HG02840 (cell line): ENCODE measurements around the gene TANGO2.

Source experiments
- ATAC-seq: cut with Tn5 transposase; IDR thresholded peaks from one replicate; pipeline ENCODE4 v1.9.1; 2021; ENCODE audit warnings: mild to moderate bottlenecking, moderate library complexity, moderate number of reproducible peaks; ENCODE audit not compliant: unreplicated experiment, low FRiP score

TANGO2 gene

DNA sequence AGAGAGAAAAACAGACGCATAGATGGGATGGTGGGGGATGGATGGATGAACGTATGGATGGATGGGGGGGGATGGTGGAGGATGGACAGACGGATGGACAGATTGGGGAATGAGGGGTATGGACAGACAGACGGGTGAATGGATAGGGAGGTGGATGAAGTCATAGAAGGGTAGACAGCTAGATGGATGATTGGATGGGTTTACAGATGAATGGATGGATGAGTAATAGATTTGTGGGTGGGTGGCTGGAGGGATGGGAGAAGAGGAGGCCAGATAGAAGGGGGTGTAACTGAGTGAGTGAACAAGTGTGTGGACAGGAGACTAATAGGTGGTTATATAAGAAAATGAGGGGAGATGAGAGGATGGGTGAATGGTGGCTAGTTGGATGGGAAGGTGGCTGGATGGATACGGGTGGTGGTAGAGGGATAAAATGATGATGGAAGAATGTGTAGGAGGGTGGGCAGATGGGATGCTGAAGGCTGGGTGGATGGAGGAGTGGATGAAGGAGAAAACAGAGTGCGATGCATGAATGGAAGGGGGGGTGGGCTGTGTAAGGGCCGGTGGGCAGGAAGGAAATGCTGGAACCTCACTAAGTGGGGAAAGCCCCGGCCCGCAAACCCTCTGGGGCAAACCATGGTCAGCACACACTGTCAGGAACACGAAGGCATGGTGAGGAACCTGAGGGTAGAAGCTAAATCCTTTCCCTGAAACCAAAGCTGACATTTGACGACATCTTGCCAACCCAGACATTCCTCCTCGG lies 25.9 kb upstream of the TANGO2 start:
- ATAC-seq: no peak

DNA sequence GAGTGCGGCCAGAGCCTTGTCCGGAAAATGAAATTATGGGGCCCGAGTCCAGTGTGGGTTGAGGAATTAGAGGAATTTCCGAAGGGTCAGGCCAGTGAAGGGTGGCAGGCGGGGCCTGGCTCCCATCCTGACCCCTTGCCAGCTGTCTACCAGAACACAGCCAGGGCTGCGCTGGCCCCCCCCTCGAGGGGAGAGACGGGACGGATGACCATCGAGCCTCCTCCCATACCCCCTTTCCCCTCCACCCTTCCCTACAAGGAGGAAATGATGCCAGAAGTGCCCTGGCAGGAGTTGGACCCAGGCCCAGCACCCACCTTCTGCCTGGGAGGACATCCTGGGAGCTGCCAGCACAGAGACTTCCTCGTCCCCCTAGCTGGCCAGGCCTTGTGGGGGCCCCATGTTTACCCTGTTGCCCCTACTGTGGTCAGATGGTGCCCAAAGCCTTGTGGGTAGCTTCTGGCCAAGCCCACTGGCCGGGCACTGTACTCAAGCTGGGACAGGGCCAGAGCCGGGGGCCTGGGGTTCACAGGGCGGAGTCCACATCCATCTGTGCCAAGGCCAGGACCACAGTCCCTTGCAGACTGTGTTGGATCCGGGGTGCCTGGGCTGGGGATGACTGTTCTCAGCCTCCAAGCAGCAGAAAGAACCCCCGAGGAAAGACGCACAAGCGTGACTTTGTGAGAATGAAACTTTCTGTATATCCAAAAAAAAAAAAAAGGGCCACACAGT lies 25.1 kb upstream of the TANGO2 start:
- no peak for ATAC-seq

DNA sequence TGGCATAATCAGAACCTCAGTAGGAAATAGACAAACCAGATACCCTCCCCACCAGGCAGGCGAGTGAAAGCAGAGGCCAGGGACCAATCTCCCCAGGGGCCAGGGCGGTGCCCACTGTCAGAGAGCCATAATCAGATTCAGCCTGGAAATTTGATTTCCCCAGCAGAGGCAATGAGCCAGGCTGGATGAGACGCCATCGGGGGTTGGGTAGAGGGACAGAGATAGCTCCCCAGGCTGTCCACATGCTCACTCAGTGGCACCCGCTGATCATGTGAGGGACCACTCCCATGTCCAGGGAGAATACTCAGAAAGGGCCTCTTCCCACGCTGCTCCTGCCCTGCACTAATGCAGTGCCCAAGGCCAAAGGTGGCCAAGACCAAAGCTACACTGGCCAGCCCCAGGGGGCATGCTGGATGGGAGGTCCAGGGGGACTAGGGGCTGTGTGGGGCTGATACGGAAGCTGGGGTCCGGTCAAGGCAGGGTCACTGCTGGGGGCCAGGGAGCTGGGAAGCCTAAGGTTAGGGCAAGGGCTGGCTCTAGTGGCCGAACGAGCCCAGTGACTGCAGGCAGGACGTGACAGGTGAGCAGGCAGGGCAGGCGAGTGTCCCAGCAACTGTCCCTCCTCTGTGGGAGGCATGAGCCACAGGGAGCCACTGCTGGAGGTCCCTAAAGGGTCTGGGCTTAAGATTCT lies 24.1 kb upstream of the TANGO2 start:
- no peak for ATAC-seq

DNA sequence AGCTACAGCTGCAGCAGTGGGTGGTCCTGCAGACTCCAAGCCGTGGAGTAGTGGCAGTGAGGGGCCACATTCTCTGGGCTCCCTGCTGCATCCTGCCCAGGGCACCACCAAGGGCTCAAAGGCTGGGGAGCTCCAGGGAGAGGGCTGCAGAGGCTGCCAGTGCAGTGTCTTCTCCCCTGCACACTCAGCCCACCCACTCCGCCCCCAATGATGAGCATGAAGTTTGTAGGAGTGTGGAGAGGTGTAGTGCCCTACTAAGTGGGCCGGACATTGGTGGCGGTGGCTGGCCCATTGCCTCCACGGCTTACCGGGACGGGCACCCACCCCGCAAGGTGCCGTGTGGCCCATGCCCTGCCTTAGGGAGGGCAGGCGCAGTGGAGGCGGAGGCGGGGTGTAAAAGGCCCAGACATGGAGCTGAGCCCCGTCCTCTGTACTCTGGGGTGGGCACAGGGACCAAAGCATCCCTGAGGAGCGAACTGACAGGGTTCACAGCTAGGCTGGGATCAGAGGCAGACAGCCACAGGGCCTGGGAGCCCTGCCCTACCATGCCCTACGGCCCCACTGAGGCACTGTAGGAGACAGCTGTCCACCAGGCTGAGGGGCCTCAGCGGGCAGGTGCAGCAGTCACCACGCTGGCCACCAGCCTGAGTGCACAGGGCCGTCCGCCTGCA lies 23.2 kb upstream of the TANGO2 start:
- ATAC-seq: no peak

DNA sequence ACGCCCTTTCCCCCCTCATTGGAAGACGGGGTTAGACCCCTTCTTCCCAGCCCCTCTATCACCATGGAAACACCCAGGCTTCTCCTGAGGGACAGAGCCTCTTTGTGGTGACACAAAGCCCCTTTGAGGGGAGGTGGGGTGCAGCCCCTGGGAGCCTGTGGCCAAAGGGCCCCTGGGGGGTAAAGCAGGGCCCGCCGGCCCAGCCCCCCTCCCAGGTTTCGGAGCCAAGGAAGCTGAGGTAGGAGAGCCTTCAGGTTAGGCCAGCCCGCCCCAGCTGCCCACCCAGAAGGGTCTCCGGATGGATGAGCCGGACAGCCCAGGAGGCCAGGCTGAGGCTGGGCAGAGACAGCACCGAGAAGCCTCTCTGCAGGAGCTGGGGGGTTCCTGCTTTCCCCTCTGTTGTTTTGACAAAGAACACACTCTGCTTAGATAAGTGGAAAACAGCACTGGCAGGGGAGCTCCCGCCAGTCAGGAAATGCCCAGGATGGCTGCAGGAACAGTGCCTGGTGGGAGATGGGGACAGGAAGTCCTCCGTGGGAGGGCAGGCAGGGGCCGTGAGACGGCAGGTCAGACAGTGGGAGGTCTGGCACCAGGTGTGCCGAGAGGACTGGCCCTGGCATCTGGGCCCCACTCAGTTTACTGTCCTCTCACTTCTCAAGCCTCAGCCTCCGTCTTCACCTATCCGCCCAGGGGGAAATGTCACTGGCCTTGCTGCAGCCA lies 22.5 kb upstream of the TANGO2 start:
- no peak for ATAC-seq

DNA sequence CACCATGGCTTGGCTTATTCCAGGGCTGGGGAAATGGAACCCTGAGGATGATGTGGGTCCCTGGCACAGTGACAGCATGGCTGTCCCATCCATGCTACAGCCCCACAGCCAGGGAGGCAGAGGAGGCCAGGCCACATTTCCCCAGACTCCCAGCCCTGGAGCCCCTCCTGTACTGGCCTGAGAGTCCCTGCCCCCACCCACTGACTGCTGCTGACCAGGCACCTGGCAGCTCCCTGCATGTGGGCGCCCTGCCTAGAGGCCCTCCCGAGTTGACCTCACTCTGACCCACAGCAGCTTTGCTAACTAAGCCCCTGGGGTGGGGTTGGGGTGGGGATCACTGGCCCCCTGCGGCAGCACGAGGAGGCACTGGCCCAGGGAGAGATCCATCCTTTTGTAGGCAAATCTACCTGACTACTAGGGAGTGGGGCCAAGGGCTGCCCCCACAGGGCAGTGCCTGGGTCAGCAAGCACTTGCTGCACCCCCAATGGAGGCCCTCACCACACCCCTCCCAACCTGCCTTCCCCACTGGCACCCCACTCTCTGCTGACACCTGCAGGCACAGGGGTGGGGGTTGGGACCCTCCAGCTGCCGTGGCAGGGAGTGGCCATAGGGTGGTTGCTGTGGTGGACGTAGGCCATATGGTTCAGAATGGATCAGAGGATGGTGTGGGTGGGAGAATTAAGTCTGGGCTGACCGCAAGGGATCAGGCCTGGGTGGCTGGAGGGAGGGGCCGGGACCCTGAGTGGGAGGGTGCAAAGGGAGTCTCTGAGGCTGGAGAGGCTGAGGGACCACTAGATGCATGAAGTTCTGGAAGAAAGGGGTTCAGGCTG lies 21.7 kb upstream of the TANGO2 start:
- ATAC-seq: no peak

DNA sequence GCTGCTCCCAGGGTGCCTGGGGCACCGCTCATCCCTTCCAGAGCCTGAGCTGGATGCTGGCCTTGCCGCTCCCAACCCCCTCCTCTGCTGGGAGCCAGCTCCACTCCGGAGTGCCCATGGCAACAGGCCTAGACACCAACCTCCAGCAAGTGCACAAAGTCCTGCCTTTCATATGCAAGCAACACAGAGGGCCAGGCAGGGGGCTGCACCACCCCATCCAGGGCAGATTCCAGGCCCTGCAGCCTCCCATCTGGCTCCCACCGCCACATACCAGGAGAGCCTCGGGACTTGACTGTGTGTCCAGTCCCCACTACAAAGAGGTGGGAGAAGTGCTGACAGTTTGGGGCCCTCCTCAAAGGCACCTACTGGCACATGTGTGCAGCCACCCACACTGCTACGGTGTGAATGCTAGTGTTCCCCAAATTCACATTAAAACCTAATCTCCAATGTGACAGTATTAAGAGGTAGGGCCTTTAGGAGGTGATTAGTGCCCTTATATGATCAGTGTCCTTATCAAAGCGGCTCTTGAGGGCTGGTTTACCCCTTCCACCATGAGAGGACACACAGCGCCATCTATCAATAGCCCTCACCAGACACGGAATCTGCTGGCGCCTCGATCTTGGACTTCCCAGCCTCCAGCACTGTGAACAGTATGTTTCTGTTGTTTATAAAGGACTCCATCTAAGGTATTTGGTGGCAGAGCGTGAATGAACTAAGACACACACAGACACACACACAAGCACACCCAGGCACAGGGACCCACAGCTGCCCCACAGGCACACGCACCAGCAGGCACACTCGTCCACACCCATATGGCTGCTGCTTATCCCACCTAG lies 20.4 kb upstream of the TANGO2 start:
- ATAC-seq: no peak

DNA sequence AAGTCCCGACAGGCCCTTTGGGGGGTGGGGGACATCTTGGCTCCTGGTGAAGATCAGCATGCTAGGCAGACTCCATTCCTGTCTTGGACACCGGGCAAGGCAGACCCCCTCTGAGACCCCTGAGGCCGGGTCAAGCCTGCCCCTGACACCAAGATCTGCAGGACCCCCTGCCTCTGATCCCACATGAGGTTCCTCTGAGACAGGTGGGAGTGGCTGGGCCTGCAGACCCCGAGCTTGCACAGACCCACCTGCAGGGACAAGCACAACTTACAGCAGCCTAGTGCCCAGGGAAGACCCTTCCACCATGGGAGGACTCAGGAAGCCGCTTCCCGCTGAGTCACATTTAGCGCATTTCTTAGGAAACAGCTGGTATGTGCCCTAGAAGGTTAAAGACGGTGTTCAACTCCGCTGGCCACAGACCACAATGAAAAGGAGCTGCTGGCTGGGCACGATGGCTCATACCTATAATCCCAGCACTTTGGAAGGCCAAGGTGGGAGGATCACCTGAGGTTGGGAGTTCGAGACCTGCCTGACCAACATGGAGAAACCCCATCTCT lies 19.8 kb upstream of the TANGO2 start:
- no peak for ATAC-seq

DNA sequence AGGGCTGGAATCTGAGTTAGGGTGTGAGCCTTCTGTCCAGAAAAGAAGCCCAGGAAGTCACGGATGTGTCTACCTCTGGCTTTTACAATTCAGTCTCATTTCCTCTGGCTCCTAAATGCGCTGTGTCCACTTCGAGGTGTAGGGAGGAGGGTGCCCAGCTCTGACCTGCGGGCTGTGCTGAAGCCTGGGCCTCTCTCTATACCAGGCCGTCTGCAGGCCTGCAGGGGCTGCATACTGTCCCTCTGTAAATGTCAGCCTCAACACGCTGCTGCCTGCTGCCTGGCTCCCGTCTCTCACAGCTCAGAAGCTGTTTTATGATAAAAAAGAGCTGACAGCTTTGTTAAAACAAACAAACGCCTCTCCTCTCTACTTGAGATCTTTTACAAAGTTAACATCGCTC lies 18.8 kb upstream of the TANGO2 start:
- ATAC-seq: no peak

DNA sequence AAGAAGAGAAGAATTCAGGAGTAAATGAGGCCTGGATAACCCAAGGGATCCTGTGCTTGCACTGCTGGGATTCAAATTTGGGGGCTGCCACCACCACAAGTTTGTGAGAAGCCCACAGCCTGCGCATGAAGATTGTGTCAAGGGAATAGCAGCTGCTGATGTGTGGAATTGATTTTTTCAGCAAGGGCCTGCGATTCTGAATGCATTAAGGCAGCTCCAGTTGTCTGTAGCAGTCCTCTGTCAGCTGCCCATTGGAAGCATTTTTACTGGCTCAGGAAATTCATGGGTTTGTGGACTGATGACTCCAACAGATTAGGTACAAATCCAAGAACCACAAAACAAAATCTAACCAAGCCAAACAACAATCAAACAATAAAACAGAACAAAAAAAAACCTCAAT lies 18.3 kb upstream of the TANGO2 start:
- ATAC-seq: no peak

DNA sequence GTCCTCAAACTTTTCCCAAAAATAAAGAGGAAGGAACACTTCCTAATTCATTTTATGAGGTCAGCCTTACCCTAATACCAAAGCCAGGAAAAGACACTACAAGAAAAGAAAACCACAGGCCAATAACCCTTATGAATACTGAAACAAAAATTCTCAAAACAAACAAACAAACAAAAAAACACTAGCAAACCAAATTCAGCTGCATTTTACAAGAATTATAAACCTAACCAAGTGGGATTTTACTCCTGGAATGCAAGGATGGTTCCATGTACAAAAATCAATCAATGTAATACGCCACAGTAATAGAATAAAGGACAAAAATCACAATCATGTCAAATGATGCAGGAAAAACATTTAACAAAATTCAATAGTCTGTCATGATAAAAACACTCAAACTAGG lies 17.6 kb upstream of the TANGO2 start:
- no peak for ATAC-seq

DNA sequence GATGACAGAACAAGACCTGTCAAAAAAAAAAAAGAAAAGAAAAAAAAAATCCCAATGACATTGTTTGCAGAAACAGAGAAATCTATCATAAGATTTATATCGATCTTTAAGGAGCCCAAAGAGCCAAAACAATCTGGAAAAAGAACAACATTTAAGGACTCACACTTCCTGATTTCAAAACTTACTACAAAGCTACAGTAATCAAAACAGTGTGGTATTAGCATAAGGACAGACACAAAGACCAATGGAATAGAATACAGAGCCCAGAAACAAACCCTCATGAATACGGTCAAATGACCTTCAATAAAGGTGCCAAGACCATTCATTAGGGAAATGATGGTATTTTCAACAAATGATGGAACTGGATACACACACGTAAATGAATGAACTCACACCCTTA lies 16.4 kb upstream of the TANGO2 start:
- no peak for ATAC-seq

DNA sequence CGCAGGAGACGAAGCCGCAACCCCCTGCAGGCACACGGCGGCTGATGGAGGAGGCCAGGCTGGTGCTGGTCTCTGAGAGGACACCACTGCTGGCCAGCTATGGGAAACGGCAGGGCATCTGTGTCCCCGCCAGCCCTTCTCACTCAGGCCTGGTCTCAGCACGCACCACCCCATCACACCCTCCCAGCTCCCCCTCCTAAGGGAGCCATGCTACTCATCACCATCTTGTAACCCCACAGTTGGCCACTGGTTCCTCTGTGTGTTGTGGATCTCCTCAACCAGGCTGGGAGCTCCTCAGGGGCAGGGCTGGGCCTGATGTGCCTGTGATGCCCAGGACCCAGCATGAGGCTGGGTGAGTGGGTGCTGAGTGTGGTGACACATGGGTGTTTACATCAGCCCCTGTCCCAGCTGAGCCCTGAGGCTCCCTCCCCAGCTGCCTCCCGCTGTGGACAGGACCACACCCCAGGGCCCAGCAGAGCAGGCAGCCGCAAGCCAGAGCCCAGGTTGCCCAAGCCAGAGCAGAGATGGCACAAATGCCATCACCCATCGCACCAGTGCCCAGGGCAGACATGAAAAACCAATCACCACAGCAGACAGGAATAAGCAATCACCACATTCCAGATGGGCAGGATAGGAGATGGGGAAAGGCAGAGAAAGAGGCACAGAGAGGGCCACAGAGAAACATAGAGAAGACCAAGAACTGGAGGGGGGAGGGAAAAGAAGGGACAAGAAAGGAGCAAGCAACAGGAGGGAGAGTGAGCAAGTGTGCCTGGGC lies 12.5 kb upstream of the TANGO2 start:
- no peak for ATAC-seq

DNA sequence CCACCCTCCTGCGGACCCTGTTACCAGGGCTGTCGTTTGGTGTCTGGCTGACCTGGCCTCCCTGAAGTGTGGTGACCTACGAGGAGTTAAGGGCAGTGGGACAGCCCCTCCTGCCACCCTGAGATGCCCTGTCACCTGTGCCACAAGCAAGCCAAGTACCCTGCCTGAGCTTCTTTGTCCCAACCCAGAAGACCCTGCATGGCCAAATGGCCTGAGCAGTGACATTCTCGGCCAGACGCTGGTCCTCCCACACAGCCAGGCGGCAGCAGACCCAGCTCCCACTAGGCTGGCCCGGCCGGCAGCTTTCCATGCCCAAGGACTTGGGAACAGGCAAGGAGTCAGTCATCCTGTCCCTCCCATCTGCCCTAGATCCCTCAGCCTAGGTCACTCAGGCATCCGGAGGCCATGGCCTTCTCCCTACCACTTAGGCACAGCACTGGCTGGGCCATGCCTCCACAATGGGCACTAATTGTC lies 11.9 kb upstream of the TANGO2 start:
- ATAC-seq: no peak

DNA sequence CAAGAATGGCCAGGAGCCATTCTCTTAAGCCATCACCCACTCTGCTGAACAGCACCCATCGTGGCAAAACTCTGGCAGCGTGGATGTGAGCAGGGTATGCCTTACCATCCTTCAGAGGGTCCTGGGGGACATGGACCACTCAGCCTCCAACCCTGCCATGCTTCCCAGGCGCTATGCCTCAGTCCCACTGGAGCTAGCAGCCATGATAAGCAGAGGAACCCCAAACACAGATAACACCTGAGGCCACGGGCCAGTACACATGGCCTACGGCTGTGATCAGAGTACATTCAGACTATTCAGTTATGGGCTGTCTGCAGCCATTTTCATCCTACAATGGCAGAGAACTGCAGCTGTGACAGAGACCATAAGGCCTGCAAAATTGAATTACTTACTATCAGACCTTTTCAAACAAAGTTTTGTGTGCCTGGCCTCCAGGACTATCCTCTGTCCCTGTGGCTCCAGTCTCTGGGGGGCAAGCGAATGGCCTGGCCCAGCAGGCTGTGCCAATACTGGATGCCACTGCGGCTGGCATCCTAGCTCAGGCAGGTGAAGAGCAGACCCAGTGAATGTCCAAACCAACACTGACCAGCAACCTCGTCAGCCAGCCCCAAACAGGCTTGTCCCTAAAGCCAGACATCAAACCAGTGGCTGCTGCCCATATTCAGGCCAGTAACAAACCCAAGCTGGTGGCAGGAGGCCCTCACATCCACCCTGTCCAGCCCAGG lies 11.2 kb upstream of the TANGO2 start:
- no peak for ATAC-seq

DNA sequence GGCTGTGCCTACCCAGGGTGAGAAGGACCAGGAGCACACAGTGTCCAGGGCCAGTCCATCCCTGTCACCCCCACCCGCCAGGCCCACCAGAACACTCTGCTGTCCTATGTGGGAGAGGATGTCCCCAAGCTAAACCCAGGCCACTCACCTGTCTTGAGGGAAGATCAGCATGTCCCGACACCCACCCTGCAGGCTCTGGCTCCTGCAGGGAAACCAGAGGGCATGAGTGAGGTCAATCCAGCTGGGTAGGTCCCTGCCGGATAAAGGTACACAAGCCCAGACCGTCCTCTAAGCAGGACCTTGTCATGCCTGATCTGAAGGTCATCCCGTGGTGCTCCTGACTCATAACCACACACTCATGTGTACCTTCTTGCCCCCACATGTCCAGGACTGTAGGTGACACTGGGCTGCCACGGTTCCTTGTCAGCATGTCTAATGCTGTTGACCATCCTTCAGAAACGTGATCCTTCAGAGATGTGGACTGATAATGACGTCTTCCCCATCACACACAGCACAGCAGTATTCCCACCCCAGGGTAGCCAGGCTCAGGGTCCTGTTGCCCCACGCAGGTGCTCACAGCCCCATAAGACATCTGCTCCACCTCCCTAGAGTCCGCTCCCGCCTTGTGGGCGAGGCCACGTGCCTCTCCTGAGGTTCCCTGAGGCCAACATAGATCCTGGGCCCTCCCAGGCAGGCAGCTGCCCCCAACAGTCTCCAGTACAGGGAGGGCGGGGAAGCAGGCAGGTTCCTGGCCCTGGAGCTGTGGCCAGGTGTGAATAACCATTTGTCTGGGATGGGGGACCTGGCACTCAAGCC lies 10.4 kb upstream of the TANGO2 start:
- no peak for ATAC-seq
